Adrenal gland (tissue), 12 donors: ENCODE results near the gene GATA5. TPM values are rescaled to one million over a fixed set of nuclear protein-coding genes. Genes with fewer than 3 reads are reported as not detected.

ENCODE experiments used
- DNase-seq, 7 donors: peaks; one replicate each; pipeline ENCODE4 v3.0.0-alpha.2; 2019 to 2020
- H3K27ac ChIP-seq, 5 donors: fragments of 200-600 bp; sonication (generic) in 4 of 5; 1 replicate in 3 of 5; 2 replicates in 2 of 5; pipeline versions ENCODE4 v1.5.1 to v1.8.0; 2016 to 2020; ENCODE audit warnings: mild to moderate bottlenecking in 1 of 5
- H3K27me3 ChIP-seq: fragments of 200-600 bp; 2 replicates; pipeline ENCODE4 v1.8.0; 2021
- H3K36me3 ChIP-seq, 2 donors: fragments of 200-600 bp; replicated peaks in 1 of 2; 1 replicate in 1 of 2; 2 replicates in 1 of 2; pipeline versions ENCODE4 v1.5.1 to v1.8.0; 2018 to 2022
- H3K4me1 ChIP-seq, 2 donors: fragments of 200-600 bp; replicated peaks in 1 of 2; 1 replicate in 1 of 2; 2 replicates in 1 of 2; pipeline versions ENCODE4 v1.5.1 to v1.8.0; 2018 to 2021
- H3K4me3 ChIP-seq, 4 donors: fragments of 200-600 bp; sonication (generic) in 3 of 4; one replicate each; pipeline ENCODE4 v1.5.1; 2016 to 2018
- H3K9me3 ChIP-seq, 3 donors: fragments of 200-600 bp; sonication (generic) in 1 of 3; replicated peaks in 1 of 3; 1 replicate in 2 of 3; 2 replicates in 1 of 3; pipeline versions ENCODE4 v1.5.1 to v1.8.0; 2016 to 2021
- CTCF ChIP-seq, 6 experiments: fragments of 450-650 bp in 4 of 6; fragments of 200-600 bp in 2 of 6; sonication (generic) in 1 of 6; IDR thresholded peaks; 1 replicate in 5 of 6; 2 replicates in 1 of 6; pipeline versions ENCODE4 v1.5.1 to v1.8.0; 2016 to 2021; ENCODE audit warnings: antibody characterized with exemption in 6 of 6, mild to moderate bottlenecking in 2 of 6, moderate library complexity in 1 of 6
- POLR2A ChIP-seq, 2 donors: fragments of 450-650 bp; IDR thresholded peaks; one replicate each; pipeline ENCODE4 v1.6.1; 2017; ENCODE audit warnings: antibody characterized with exemption in 2 of 2, mild to moderate bottlenecking in 2 of 2, moderate library complexity in 1 of 2
- WGBS, 4 donors: extraction: QIAGEN DNeasy Blood & Tissue Kit in 2 of 4; methylation state at CpG; one replicate each; pipeline versions ENCODE4 v1.1.5 to v1.1.7; 2013 to 2017; 5-methylcytosine and 5-hydroxymethylcytosine counted together
- intact Hi-C, 2 donors: fragments of 100-400 bp; cut with DNase I; formaldehyde crosslinking; loops; one replicate each; pipeline versions ENCODE4 v1.14.1 to v1.15.0; 2022 to 2023
- polyA plus RNA-seq, 3 donors: library from polyadenylated mRNA; stranded (reverse); fragments of 200-250 nt in 2 of 3; fragments of 350-450 nt in 1 of 3; fragmentation: Illumina TruSeq in 1 of 3; extraction: RNeasy Lipid Tissue Mini Kit (QIAGEN cat#74804) in 1 of 3; gene quantifications; one replicate each; pipeline ENCODE4 v1.2.3, GENCODE V29; 2013 to 2014
- total RNA-seq, 9 donors: library from RNA; depleted of rRNA in 4 of 9; stranded (reverse); fragments of >200 nt in 4 of 9; fragments of 120-200 nt in 1 of 9; fragmentation: NEBNext Ultra II Directional in 1 of 9; extraction: Animal tissue kit (Norgen Biotek cat#: 25700) in 1 of 9; gene quantifications; one replicate each; pipeline versions ENCODE4 v1.1.0 to v1.2.4, GENCODE V29; 2013 to 2023
- donor health status: healthy with polysubstance abuse.
- donor health status: Bipolar disorder and iron deficiency.
- donor health status: DM: yes; HTN: yes; CAD: no.
- donor health status: DM: no; HTN: no; CAD: no.
- donor health status: DM: no; HTN: no; CAD: no.
- donor health status: DM: yes; HTN: yes; CAD: no.

Gene GATA5
- total and polyA plus RNA-seq, 12 donors, result 0.67 to 12.0 (median 5.7) TPM

GRCh38 chr20:62502496-62503095 is 26.8 kb upstream of the GATA5 start:
- 77 to 86% (median 80%) methylated on average over 14 to 16 of the region's 16 CpGs for WGBS, 4 donors
- H3K4me3 ChIP-seq, result no peak overlapping the region
- H3K27me3 ChIP-seq, result no peaks in the 10 kb centered on the region
- no peaks in the 10 kb centered on the region for H3K9me3 ChIP-seq
- H3K27ac ChIP-seq, result no peak overlapping the region
- intact Hi-C loops, result loop anchor here in 1 of 2 donors (5.0 kb wide), 1 partner anchor 115 kb away; no protein-coding TSS in a partner anchor
- TF ChIP-seq CTCF (IDR thresholded peaks at IDR 0.05) (no peak), POLR2A (IDR thresholded peaks at IDR 0.05) (no peak)
- DNase-seq, result no peak
- H3K4me1 ChIP-seq, result no peaks in the 10 kb centered on the region
- H3K36me3 ChIP-seq, result no peaks in the 10 kb centered on the region

- DNase-seq, result no peak
- WGBS, 4 donors, result 63 to 82% (median 79%) methylated on average over 9 to 13 of the region's 13 CpGs
- intact Hi-C loops, result loop anchor here (2.0 to 5.0 kb wide), 2 partner anchors 115 kb away; no protein-coding TSS in a partner anchor
- Histone ChIP-seq H3K27me3 (no peaks in the 10 kb centered on the region), H3K4me3 (no peak overlapping the region), H3K27ac (no peak overlapping the region), H3K9me3 (no peaks in the 10 kb centered on the region), H3K36me3 (no peaks in the 10 kb centered on the region), H3K4me1 (peaks cover 0 to 2% of the 10 kb centered on the region in 2 donors)
- TF ChIP-seq CTCF (IDR thresholded peaks at IDR 0.05), result no peak
- no peak for TF ChIP-seq POLR2A (IDR thresholded peaks at IDR 0.05)
Observed at GRCh38 chr20:62501801-62502495, 26.2 kb upstream of the GATA5 start.

GRCh38 chr20:62500237-62500864 is 24.6 kb upstream of the GATA5 start:
- no peak for TF ChIP-seq POLR2A (IDR thresholded peaks at IDR 0.05)
- peak; percentile 70 to 93 (median 90) for TF ChIP-seq CTCF (IDR thresholded peaks at IDR 0.05)
- H3K9me3 ChIP-seq, result no peaks in the 10 kb centered on the region
- H3K4me1 ChIP-seq, result peaks cover 0 to 14% of the 10 kb centered on the region in 2 donors
- no peaks in the 10 kb centered on the region for H3K36me3 ChIP-seq
- intact Hi-C loops, result loop anchor here (2.0 to 5.0 kb wide), 2 partner anchors 116 to 117 kb away; no protein-coding TSS in a partner anchor
- H3K27me3 ChIP-seq, result no peaks in the 10 kb centered on the region
- DNase-seq, result peak; percentile 73 to 84 (median 80)
- WGBS, 4 donors, result 21 to 49% (median 30%) methylated on average over 9 to 26 of the region's 26 CpGs
- no peak overlapping the region for H3K27ac ChIP-seq
- no peak overlapping the region for H3K4me3 ChIP-seq

- WGBS, 4 donors, result 58 to 71% (median 62%) methylated on average over 14 to 21 of the region's 21 CpGs
- DNase-seq, result no peak
- intact Hi-C loops, result loop anchor here (2.0 to 10.0 kb wide), 4 partner anchors 117 to 295 kb away; partner anchors contain the start of genes ADRM1 (in 1 of the 2) and MRGBP (in 1 of the 2)
- Histone ChIP-seq H3K4me3 (no peak overlapping the region), H3K4me1 (peaks cover 0 to 19% of the 10 kb centered on the region in 2 donors), H3K36me3 (no peaks in the 10 kb centered on the region), H3K9me3 (no peaks in the 10 kb centered on the region), H3K27me3 (no peaks in the 10 kb centered on the region), H3K27ac (no peak overlapping the region)
- TF ChIP-seq CTCF (IDR thresholded peaks at IDR 0.05) (no peak), POLR2A (IDR thresholded peaks at IDR 0.05) (no peak)
Observed at GRCh38 chr20:62499758-62500236, 24.0 kb upstream of the GATA5 start.
